ENCODE measurements around the gene RIPOR1.
A peak's percentile ranks its signal among the peaks of the same experiment; 100 is the strongest.
"Not testable (repeated sequence)": the region's sequence is repeated elsewhere in the genome, so short reads cannot be mapped to it uniquely, and the experiment has no call there.

The RIPOR1 gene

DNA sequence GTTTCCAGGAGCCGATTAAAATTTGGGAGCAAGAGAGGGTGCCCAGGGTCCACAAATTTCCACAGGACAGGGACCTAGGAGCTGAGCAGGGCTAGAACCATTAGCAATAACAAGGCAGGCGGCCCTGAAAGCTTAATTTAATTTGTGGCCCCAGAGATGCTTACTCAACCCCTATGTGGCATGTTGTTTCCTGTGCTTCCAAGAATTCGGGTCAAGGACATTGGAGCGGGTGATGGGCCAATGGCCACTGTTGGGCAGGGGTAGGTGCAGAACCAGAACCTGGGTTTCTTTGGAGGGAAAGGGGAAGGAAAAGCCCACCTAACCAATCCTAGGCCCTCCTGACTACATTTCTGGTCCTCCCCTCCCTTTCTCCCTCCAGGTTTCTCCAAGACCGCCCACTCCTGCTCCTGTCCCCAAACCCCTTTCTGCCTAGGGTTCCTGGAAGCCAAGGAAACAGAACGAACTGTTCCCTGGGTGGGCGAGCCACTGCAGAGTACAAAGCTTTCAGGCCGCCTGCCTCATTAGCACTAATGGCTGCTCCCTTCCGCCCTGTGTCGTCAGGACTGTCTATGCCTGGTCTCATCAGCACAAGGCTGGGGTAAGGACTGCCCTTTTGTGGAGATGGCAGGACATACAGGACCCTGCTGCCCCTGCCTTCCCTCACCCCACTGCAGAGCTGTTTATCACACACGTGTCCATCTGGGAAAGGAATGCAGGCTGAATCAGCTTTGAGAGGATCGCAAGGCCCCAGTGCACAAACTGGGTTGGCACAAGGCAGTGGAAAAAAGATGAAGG lies 44.7 kb upstream of the RIPOR1 start:
- TF ChIP-seq, protein P1, sequence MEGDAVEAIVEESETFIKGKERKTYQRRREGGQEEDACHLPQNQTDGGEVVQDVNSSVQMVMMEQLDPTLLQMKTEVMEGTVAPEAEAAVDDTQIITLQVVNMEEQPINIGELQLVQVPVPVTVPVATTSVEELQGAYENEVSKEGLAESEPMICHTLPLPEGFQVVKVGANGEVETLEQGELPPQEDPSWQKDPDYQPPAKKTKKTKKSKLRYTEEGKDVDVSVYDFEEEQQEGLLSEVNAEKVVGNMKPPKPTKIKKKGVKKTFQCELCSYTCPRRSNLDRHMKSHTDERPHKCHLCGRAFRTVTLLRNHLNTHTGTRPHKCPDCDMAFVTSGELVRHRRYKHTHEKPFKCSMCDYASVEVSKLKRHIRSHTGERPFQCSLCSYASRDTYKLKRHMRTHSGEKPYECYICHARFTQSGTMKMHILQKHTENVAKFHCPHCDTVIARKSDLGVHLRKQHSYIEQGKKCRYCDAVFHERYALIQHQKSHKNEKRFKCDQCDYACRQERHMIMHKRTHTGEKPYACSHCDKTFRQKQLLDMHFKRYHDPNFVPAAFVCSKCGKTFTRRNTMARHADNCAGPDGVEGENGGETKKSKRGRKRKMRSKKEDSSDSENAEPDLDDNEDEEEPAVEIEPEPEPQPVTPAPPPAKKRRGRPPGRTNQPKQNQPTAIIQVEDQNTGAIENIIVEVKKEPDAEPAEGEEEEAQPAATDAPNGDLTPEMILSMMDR (IDR thresholded peaks at IDR 0.05; ENCODE audit: insufficient read depth, low read depth, low read length, missing control alignments), result no peak
- no peak for DNase-seq (ENCODE audit: low read depth)
- H3K4me3 ChIP-seq (ENCODE audit: low read length), result no peak overlapping the region

DNA sequence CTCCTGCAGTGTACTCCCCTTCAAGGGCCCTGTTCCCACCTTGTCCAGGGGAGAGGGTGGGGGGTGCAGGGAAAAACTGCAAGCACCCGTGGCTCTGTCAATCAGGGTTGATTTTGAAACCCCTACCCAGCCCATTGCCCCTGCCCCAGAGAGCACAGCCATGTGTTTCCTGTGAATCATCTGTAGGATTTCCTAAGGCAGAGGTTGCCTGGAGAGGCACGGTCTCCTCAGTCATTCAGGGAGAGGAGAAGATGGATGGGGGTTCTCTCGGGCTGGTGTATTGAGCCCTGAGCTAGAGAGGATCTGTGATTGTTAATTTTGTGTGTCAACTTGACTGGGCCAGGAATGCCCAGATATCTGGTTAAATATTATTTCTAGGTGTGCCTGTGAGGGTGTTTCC lies 41.8 kb upstream of the RIPOR1 start:
- no peak overlapping the region for H3K4me3 ChIP-seq (ENCODE audit: low read length)
- TF ChIP-seq, protein P1 (IDR thresholded peaks at IDR 0.05; ENCODE audit: insufficient read depth, low read depth, low read length, missing control alignments), result no peak
- no peak for DNase-seq (ENCODE audit: low read depth)

DNA sequence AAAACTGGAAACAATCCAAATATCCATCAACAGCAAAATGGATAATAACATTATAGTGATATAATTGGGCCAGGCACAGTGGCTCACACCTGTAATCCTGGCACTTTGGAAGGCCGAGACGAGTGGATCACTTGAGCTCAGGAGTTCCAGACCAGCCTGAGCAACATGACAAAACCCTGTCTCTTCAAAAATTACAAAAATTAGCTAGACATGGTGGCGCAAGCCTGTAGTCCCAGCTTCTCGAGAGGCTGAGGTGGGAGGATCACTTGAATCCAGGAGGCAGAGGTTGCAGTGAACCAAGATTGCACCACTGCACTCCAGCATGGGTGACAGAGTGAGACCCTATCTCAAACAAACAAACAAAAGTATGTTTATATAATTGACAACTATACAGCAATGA lies 41.1 kb upstream of the RIPOR1 start:
- DNase-seq (ENCODE audit: low read depth); H3K4me3 ChIP-seq (ENCODE audit: low read length): not testable (repeated sequence)

DNA sequence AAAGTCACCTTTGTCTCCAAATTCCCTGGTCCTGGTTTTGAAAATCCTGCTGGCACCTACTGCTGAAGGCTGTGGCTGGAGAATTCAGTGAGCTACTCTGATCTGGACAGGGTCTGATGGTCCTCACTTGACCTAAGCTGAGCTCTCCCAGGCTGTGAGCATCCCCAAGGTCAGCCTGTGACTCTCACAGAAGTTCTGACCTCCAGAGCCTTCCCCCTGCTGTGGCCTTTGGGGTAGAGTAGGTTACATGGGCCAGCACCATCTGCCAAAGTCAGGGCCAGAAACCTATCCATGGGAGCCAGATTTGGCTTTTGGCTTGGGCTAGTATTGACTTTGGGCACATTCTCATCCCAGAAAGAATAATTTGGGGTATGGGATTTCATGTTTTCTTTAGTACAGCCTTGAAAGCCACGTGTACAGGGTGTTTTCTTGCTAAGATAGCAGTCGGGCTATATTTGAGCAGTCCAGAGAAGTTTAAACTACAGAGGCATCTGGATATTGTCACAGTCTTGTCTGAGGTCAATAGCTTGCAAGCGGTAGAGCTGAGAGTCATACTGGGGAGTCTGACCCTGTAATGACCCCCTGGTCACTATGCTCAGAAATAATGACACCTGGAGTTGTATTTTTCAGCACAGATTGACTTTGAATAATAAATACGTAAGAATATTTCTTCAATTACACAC lies 39.1 kb upstream of the RIPOR1 start:
- no peak for DNase-seq (ENCODE audit: low read depth)
- TF ChIP-seq, protein P1 (IDR thresholded peaks at IDR 0.05; ENCODE audit: insufficient read depth, low read depth, low read length, missing control alignments), result no peak

DNA sequence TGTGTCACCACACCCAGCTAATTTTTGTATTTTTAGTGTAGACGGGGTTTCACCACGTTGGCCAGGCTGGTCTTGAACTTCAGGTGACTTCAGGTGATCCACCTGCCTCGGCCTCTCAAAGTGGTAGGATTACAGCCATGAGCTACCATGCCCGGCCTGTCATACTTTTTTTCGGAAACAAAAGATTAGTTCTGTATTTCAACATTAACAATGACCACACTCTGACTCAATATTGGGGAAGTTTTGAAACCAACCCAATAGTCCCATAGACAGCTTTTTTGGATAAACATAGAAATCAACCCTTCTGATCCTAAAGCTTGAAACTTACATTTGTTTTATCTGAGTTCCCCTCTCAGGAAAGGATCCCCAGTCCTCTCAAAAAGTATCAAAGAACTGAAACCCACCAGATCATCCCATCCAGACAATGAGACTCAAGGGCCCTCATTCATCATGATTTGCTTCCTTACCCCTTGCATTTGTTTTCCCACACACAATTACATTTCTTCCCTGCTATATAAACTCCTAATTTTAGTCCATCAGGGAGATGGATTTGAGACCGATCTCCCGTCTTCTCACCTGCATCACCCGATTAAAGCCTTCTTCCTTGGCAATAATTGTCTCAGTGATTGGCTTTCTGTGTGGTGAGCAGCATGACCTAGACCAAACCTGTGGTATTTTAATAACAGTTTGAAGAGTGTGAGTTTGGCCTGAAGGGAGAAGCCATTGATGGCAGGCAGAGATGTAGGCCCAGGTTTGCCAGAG lies 38.1 kb upstream of the RIPOR1 start:
- peak; percentile 66 for DNase-seq (ENCODE audit: low read depth)
- TF ChIP-seq, protein P1 (IDR thresholded peaks at IDR 0.05; ENCODE audit: insufficient read depth, low read depth, low read length, missing control alignments), result no peak
- H3K4me3 ChIP-seq (ENCODE audit: low read length), result no peak overlapping the region

More for the DNA sequence above, 39.1 kb upstream of the RIPOR1 start:
- H3K4me3 ChIP-seq (ENCODE audit: low read length), result no peak overlapping the region

DNA sequence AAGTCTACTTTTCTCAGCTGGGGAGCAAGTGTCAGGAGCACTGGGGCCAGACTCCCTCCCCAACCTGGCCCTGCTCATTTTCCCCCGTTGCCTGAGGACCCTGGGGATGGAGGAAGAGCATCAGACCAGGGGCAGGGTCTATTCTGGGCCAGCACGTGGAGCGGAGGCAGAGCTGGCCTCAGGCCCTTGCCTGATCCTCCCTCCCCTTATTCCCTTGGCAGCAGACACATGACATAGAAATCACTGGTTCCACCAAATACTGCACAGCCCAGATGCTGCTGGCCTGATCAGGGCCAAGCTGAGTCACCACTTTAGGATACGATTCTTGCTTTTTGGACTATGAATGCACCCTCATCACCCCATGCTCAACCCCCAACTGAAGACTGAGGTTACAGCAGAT lies 29.5 kb upstream of the RIPOR1 start:
- no peak overlapping the region for H3K4me3 ChIP-seq (ENCODE audit: low read length)
- TF ChIP-seq, protein P1 (IDR thresholded peaks at IDR 0.05; ENCODE audit: insufficient read depth, low read depth, low read length, missing control alignments), result no peak
- DNase-seq (ENCODE audit: low read depth), result no peak
